ENCODE data around the gene OR5K1. TPM values are rescaled to one million over a fixed set of nuclear protein-coding genes. Genes with fewer than 3 reads are reported as not detected.

The OR5K1 gene
- polyA plus RNA-seq, 3 donors, result not detected

- DNase-seq, result no peak
Measured at GRCh38 chr3:98513736-98514135, 50.7 kb downstream of the OR5K1 start.

GRCh38 chr3:98514948-98515347 lies 51.9 kb downstream of the OR5K1 start:
- DNase-seq, result no peak

- DNase-seq, result no peak
Measured at GRCh38 chr3:98518816-98519215, 55.8 kb downstream of the OR5K1 start.

GRCh38 chr3:98519351-98519750 lies 56.4 kb downstream of the OR5K1 start:
- DNase-seq, result no peak

GRCh38 chr3:98521897-98522543 lies 59.0 kb downstream of the OR5K1 start:
- DNase-seq, result peak; percentile 54

Other genes starting within 250 kb of the OR5K1 start
- gene OR5H6, start 199.0 kb upstream of the OR5K1 start, polyA plus RNA-seq (ENCODE audit: insufficient read length in 3 of 3), result not detected
- not detected for gene OR5H2, start 180.7 kb upstream of the OR5K1 start, polyA plus RNA-seq (ENCODE audit: insufficient read length in 3 of 3)
- gene OR5K4, start 109.3 kb upstream of the OR5K1 start, polyA plus RNA-seq (ENCODE audit: insufficient read length in 3 of 3), result not detected
- not detected for gene OR5K3, start 72.5 kb upstream of the OR5K1 start, polyA plus RNA-seq (ENCODE audit: insufficient read length in 3 of 3)
- gene OR5K2, start 34.5 kb downstream of the OR5K1 start, polyA plus RNA-seq (ENCODE audit: insufficient read length in 3 of 3), result under 1 TPM; 0.14 to 0.81 (median 0.41) TPM
- 100 to 1,000 TPM; 144 to 163 (median 148) TPM for gene CLDND1, start 59.7 kb downstream of the OR5K1 start, polyA plus RNA-seq (ENCODE audit: insufficient read length in 3 of 3)
- not detected for gene GPR15, start 68.8 kb downstream of the OR5K1 start, polyA plus RNA-seq (ENCODE audit: insufficient read length in 3 of 3)
- 10 to 100 TPM; 21.4 to 23.9 (median 23.3) TPM for gene CPOX, start 130.4 kb downstream of the OR5K1 start, polyA plus RNA-seq (ENCODE audit: insufficient read length in 3 of 3)

All from renal pelvis (tissue), 4 donors.